ENCODE results near the gene UNC5CL.

Gene UNC5CL

GRCh38 chr6:41063884-41064285 is 24.9 kb upstream of the UNC5CL start:
- no peak for DNase-seq

GRCh38 chr6:41062056-41062455 is 23.0 kb upstream of the UNC5CL start:
- no peak for DNase-seq

- DNase-seq, result no peak
Observed at GRCh38 chr6:41061196-41061726, 22.2 kb upstream of the UNC5CL start.

- DNase-seq, result peak; percentile 6
Observed at GRCh38 chr6:41059556-41059955, 20.5 kb upstream of the UNC5CL start.

GRCh38 chr6:41058783-41059181 is 19.8 kb upstream of the UNC5CL start:
- DNase-seq, result no peak

- DNase-seq, result no peak
Observed at GRCh38 chr6:41056768-41057490, 17.9 kb upstream of the UNC5CL start.

GRCh38 chr6:41055149-41055548 is 16.1 kb upstream of the UNC5CL start:
- no peak for DNase-seq

- no peak for DNase-seq
Observed at GRCh38 chr6:41054511-41054910, 15.5 kb upstream of the UNC5CL start.

GRCh38 chr6:41053041-41053440 is 14.0 kb upstream of the UNC5CL start, which contains the start of gene APOBEC2:
APOBEC2 (plus strand) TSS chr6:41053202; CDS start chr6:41053348, 146 bp downstream.
- no peak for DNase-seq

GRCh38 chr6:41051873-41052272 is 12.9 kb upstream of the UNC5CL start:
- no peak for DNase-seq

GRCh38 chr6:41050536-41050935 is 11.5 kb upstream of the UNC5CL start:
- no peak for DNase-seq

- DNase-seq, result no peak
Observed at GRCh38 chr6:41049955-41050354, 10.9 kb upstream of the UNC5CL start.

- DNase-seq, result no peak
Observed at GRCh38 chr6:41049521-41049920, 10.5 kb upstream of the UNC5CL start.

GRCh38 chr6:41047745-41048732 is 9.0 kb upstream of the UNC5CL start:
- no peak for DNase-seq

GRCh38 chr6:41047306-41047705 is 8.3 kb upstream of the UNC5CL start:
- no peak for DNase-seq

- no peak for DNase-seq
Observed at GRCh38 chr6:41046084-41046483, 7.1 kb upstream of the UNC5CL start.

- no peak for DNase-seq
Observed at GRCh38 chr6:41045664-41046063, 6.6 kb upstream of the UNC5CL start.

- no peak for DNase-seq
Observed at GRCh38 chr6:41043151-41043550, 4.1 kb upstream of the UNC5CL start.

GRCh38 chr6:41042226-41043055 is 3.4 kb upstream of the UNC5CL start, which contains the start of gene TSPO2:
TSPO2 (plus strand) TSS chr6:41042467; CDS start chr6:41042986, 519 bp downstream.
- no peak for DNase-seq

- no peak for DNase-seq
Observed at GRCh38 chr6:41040940-41041536, 2.0 kb upstream of the UNC5CL start.

GRCh38 chr6:41040101-41040939 is 1.3 kb upstream of the UNC5CL start:
- no peak for DNase-seq
